Transverse colon (tissue), 4 donors: ENCODE data around the gene GATA5. TPM values are rescaled to one million over a fixed set of nuclear protein-coding genes. Genes with fewer than 3 reads are reported as not detected.

ENCODE experiments used
- DNase-seq: peaks from one replicate; pipeline ENCODE4 v3.0.0-alpha.2; 2019
- H3K27ac ChIP-seq, 4 donors: fragments of 200-600 bp; sonication (generic); 2 replicates each; pipeline ENCODE4 v1.5.1; 2016 to 2018; ENCODE audit warnings: inconsistent platforms in 4 of 4
- H3K27me3 ChIP-seq: fragments of 200-600 bp; sonication (generic); 2 replicates; pipeline ENCODE4 v1.5.1; 2017; ENCODE audit warnings: inconsistent platforms
- H3K36me3 ChIP-seq, 4 donors: fragments of 200-600 bp; sonication (generic); 2 replicates each; pipeline ENCODE4 v1.5.1; 2017 to 2019; ENCODE audit warnings: inconsistent platforms in 4 of 4
- H3K4me1 ChIP-seq, 4 donors: fragments of 200-600 bp; sonication (generic); 2 replicates each; pipeline ENCODE4 v1.5.1; 2017 to 2020; ENCODE audit warnings: inconsistent platforms in 4 of 4
- H3K4me3 ChIP-seq, 4 donors: fragments of 200-600 bp; sonication (generic); 1 replicate in 1 of 4; 2 replicates in 3 of 4; pipeline versions ENCODE4 v1.5.1 to v1.6.1; 2017 to 2019; ENCODE audit warnings: inconsistent platforms in 4 of 4
- H3K9me3 ChIP-seq, 2 donors: fragments of 200-600 bp; sonication (generic); 2 replicates each; pipeline ENCODE4 v1.5.1; 2017 to 2019; ENCODE audit warnings: inconsistent platforms in 2 of 2
- CTCF ChIP-seq, 5 experiments: fragments of 200-600 bp in 3 of 5; fragments of 450-650 bp in 2 of 5; sonication (generic) in 3 of 5; IDR thresholded peaks; 1 replicate in 2 of 5; 2 replicates in 3 of 5; pipeline ENCODE4 v1.5.1; 2016 to 2017; ENCODE audit warnings: antibody characterized with exemption in 5 of 5, inconsistent platforms in 3 of 5, mild to moderate bottlenecking in 2 of 5, moderate library complexity in 1 of 5
- EP300 ChIP-seq: sonication (generic); formaldehyde crosslinking; IDR thresholded peaks from one replicate; pipeline ENCODE4 v1.6.1; 2017; ENCODE audit warnings: antibody characterized with exemption, low read depth
- POLR2A ChIP-seq: fragments of 450-650 bp; IDR thresholded peaks from one replicate; pipeline ENCODE4 v1.6.1; 2016; ENCODE audit warnings: antibody characterized with exemption, mild to moderate bottlenecking, moderate library complexity
- POLR2AphosphoS5 ChIP-seq, 3 donors: sonication (generic); formaldehyde crosslinking; IDR thresholded peaks; one replicate each; pipeline ENCODE4 v1.6.1; 2016; ENCODE audit warnings: antibody characterized with exemption in 3 of 3
- WGBS, 2 donors: methylation state at CpG; one replicate each; pipeline ENCODE4 v1.1.5; 2018; ENCODE audit warnings: low coverage in 1 of 2; 5-methylcytosine and 5-hydroxymethylcytosine counted together
- in situ Hi-C, 4 donors: fragments of 200-750 bp; cut with MboI; loops; one replicate each; pipeline versions ENCODE4 v1.15.0 to v1.15.1; 2017; ENCODE audit warnings: low sequenced_read_pairs in 3 of 4, low pct_ligation_motif_present in 1 of 4, low pct_unique_long_range_greater_than_20kb in 1 of 4
- intact Hi-C: fragments of 100-400 bp; cut with DNase I; formaldehyde crosslinking; loops from one replicate; pipeline ENCODE4 v1.15.1; 2023; ENCODE audit warnings: low total_unique reads
- total RNA-seq, 4 donors: library from RNA; depleted of rRNA; stranded (reverse); fragments of >200 nt; gene quantifications; one replicate each; pipeline ENCODE4 v1.1.0, GENCODE V29; 2016

GATA5 gene
- total RNA-seq, 4 donors from 2014 or later, result not detected

DNA sequence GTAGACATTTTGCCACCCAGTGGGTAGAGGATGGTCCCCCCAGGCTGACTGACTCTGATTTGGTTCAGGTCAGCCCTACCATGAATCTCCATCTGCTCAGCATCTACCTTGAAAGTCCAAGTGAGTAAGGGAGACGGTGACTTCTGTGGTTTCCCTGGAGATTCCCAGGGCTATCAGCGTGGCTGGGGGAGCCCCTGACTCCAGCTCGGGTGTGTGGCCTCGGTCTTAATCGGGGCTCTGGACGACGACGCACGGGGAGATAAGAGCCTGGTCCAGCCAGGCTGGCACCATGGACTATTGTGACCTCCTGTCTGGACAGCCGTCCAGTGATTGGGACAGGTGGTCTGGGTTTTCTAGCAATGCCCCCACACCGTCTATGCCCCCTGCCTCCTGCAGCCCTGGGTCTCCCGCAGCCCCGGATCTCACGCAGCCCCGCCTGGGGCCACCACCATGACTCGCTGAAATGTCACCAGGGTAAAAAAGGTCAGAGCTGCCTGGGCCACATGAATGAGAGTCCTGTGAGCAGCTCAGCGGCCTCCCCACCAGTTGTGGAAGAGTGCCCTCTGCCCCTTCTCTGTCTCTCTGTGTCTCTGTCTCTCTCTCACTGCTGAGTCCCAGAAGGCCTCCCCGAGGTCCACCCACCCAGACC, 47.1 kb upstream of the GATA5 start:
- in situ Hi-C loops, result no loop called here
- H3K4me1 ChIP-seq, result peaks cover 0 to 10% (median 5%) of the 10 kb centered on the region in 4 donors
- H3K9me3 ChIP-seq, result no peaks in the 10 kb centered on the region
- intact Hi-C loops, result no loop called here
- 70% methylated on average over 18 of the region's 18 CpGs; no CpG with 5 or more reads in 1 of the 2 donors for WGBS, 2 donors
- DNase-seq, result no peak
- no peak overlapping the region for H3K27ac ChIP-seq
- no peaks in the 10 kb centered on the region for H3K36me3 ChIP-seq
- H3K27me3 ChIP-seq, result peaks cover 28% of the 10 kb centered on the region
- no peak overlapping the region for H3K4me3 ChIP-seq
- TF ChIP-seq EP300 (no peak), POLR2A (no peak), CTCF (IDR thresholded peaks at IDR 0.05) (no peak), POLR2AphosphoS5 (IDR thresholded peaks at IDR 0.05) (no peak)

- TF ChIP-seq POLR2AphosphoS5 (IDR thresholded peaks at IDR 0.05) (no peak), POLR2A (no peak), EP300 (no peak)
- no peak overlapping the region for H3K4me3 ChIP-seq
- no peak overlapping the region for H3K27ac ChIP-seq
- peaks cover 40% of the 10 kb centered on the region for H3K27me3 ChIP-seq
- 78% methylated on average over 10 of the region's 13 CpGs; no CpG with 5 or more reads in 1 of the 2 donors for WGBS, 2 donors
- H3K4me1 ChIP-seq, result peaks cover 0 to 7% (median 5%) of the 10 kb centered on the region in 4 donors
- intact Hi-C loops (no loop called here), in situ Hi-C loops (no loop called here)
- no peaks in the 10 kb centered on the region for H3K9me3 ChIP-seq
- no peaks in the 10 kb centered on the region for H3K36me3 ChIP-seq
- DNase-seq, result no peak
These were observed 44.0 kb upstream of the GATA5 start for GRCh38 chr20:62519826-62520225.

DNA sequence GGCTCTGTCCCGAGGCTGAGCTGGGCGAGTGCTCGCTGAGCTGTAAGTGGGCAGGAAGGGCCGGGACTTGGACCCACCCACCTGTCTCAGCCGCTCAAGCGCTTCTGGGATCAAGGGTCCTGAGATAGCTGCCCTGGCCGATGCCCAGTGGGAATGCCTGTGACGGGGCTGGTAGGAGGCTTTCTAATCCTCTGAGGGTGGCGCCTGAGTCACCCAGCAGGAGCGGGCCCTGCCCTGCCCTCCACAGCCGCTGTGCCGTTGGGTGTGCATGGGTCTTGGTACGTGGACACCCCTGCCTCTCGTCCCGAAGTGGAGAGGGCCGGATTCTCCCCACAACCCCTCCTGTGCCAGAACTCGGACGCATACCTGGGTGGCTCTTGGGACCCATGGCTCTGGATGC, 43.1 kb upstream of the GATA5 start:
- Histone ChIP-seq H3K27ac (no peak overlapping the region), H3K27me3 (peaks cover 45% of the 10 kb centered on the region), H3K36me3 (no peaks in the 10 kb centered on the region), H3K4me3 (no peak overlapping the region), H3K4me1 (no peaks in the 10 kb centered on the region), H3K9me3 (no peaks in the 10 kb centered on the region)
- intact Hi-C loops (no loop called here), in situ Hi-C loops (no loop called here)
- 76% methylated on average over 14 of the region's 18 CpGs; no CpG with 5 or more reads in 1 of the 2 donors for WGBS, 2 donors
- DNase-seq, result no peak
- TF ChIP-seq CTCF (IDR thresholded peaks at IDR 0.05), result no peak
- no peak for TF ChIP-seq POLR2A
- TF ChIP-seq EP300, result no peak
- TF ChIP-seq POLR2AphosphoS5 (IDR thresholded peaks at IDR 0.05), result no peak

- no peak for TF ChIP-seq POLR2AphosphoS5 (IDR thresholded peaks at IDR 0.05)
- no peak for TF ChIP-seq CTCF (IDR thresholded peaks at IDR 0.05)
- no peak for TF ChIP-seq EP300
- no peak for TF ChIP-seq POLR2A
- no peaks in the 10 kb centered on the region for H3K9me3 ChIP-seq
- H3K4me1 ChIP-seq, result no peaks in the 10 kb centered on the region
- in situ Hi-C loops (no loop called here), intact Hi-C loops (no loop called here)
- no peaks in the 10 kb centered on the region for H3K36me3 ChIP-seq
- H3K4me3 ChIP-seq, result no peak overlapping the region
- 92% methylated on average over 7 of the region's 15 CpGs; no CpG with 5 or more reads in 1 of the 2 donors for WGBS, 2 donors
- DNase-seq, result no peak
- H3K27ac ChIP-seq, result no peak overlapping the region
- peaks cover 46% of the 10 kb centered on the region for H3K27me3 ChIP-seq
These were observed 42.3 kb upstream of the GATA5 start for GRCh38 chr20:62517901-62518610.
